B cell (primary cell): ENCODE data around the gene XXYLT1. TPM values are rescaled to one million over a fixed set of nuclear protein-coding genes. Genes with fewer than 3 reads are reported as not detected.
A peak's percentile ranks its signal among the peaks of the same experiment; 100 is the strongest.

Source experiments
- ATAC-seq: fragments of 200-7000 bp; cut with Tn5 transposase; one replicate; pipeline ENCODE4 v1.10.0; 2021; ENCODE audit warnings: low read depth, mild to moderate bottlenecking, moderate number of reproducible peaks, moderate library complexity
- CTCF ChIA-PET: fragments of 350-600 bp; sonication (Branson Sonifier 250); formaldehyde crosslinking; loops from one replicate; lab custom pipeline; 2021; ENCODE audit warnings: antibody characterized with exemption, inconsistent platforms; lab: Charles Lee
- POLR2A ChIA-PET: fragments of 350-600 bp; sonication (Branson Sonifier 250); formaldehyde crosslinking; loops from one replicate; lab custom pipeline; 2021; ENCODE audit warnings: antibody characterized with exemption; lab: Charles Lee
- DNase-seq: peaks from one replicate; pipeline ENCODE4 v3.0.0; 2013
- H2AFZ ChIP-seq: 2 replicates; pipeline ENCODE4 v1.6.1; 2012; ENCODE audit warnings: mild to moderate bottlenecking, low read depth, low read length; ENCODE audit not compliant: insufficient read depth, poor library complexity, severe bottlenecking
- H3K27ac ChIP-seq, 2 donors: 1 replicate in 1 of 2; 2 replicates in 1 of 2; pipeline ENCODE4 v1.5.1; 2012 to 2013; ENCODE audit warnings: low read length in 2 of 2, mild to moderate bottlenecking in 2 of 2, moderate library complexity in 1 of 2
- H3K27me3 ChIP-seq, 4 experiments: fragments of 200-600 bp in 1 of 4; sonication (generic) in 1 of 4; replicated peaks in 1 of 4; 1 replicate in 2 of 4; 2 replicates in 2 of 4; pipeline versions ENCODE4 v1.6.1 to v1.7.0; 2013 to 2016; ENCODE audit warnings: low read length in 3 of 4, mild to moderate bottlenecking in 2 of 4, mixed read lengths in 1 of 4, moderate library complexity in 1 of 4; ENCODE audit not compliant: insufficient read depth in 4 of 4, control insufficient read depth in 3 of 4; ENCODE audit errors: control extremely low read depth in 1 of 4
- H3K36me3 ChIP-seq, 2 experiments: replicated peaks in 1 of 2; 1 replicate in 1 of 2; 2 replicates in 1 of 2; pipeline versions ENCODE4 v1.6.1 to v1.7.1; 2013; ENCODE audit warnings: low read length in 1 of 2; ENCODE audit not compliant: insufficient read depth in 2 of 2, control insufficient read depth in 1 of 2; ENCODE audit errors: control extremely low read depth in 1 of 2, extremely low read depth in 1 of 2
- H3K4me1 ChIP-seq, 2 donors: fragments of 200-600 bp in 1 of 2; sonication (generic) in 1 of 2; 1 replicate in 1 of 2; 2 replicates in 1 of 2; pipeline versions ENCODE4 v1.5.1 to v1.6.1; 2013 to 2017; ENCODE audit warnings: low read length in 2 of 2; ENCODE audit not compliant: control insufficient read depth in 2 of 2, insufficient read depth in 2 of 2
- H3K4me2 ChIP-seq: replicated peaks from 2 replicates; pipeline ENCODE3; 2012; ENCODE audit warnings: mild to moderate bottlenecking, low read depth, low read length; ENCODE audit not compliant: poor library complexity, severe bottlenecking
- H3K4me3 ChIP-seq, 5 experiments: fragments of 200-600 bp in 1 of 5; sonication (generic) in 1 of 5; 1 replicate in 3 of 5; 2 replicates in 2 of 5; pipeline versions ENCODE4 v1.5.1 to v1.7.0; 2011 to 2016; ENCODE audit warnings: low read length in 4 of 5, mild to moderate bottlenecking in 4 of 5, low read depth in 2 of 5, control low read depth in 1 of 5, moderate library complexity in 1 of 5; ENCODE audit not compliant: insufficient read depth in 1 of 5; ENCODE audit errors: control extremely low read depth in 1 of 5, extremely low read depth in 1 of 5
- H3K79me2 ChIP-seq: fragments of 200-600 bp; sonication (generic); one replicate; pipeline ENCODE4 v1.6.0; 2016; ENCODE audit warnings: low read length; ENCODE audit not compliant: control insufficient read depth, insufficient read depth
- H3K9ac ChIP-seq: fragments of 200-600 bp; sonication (generic); 2 replicates; pipeline ENCODE4 v1.6.1; 2017; ENCODE audit warnings: mild to moderate bottlenecking, low read length, moderate library complexity
- H3K9me3 ChIP-seq, 3 donors: one replicate each; pipeline versions ENCODE4 v1.6.1 to v1.7.1; 2013; ENCODE audit warnings: low read length in 2 of 3; ENCODE audit not compliant: control insufficient read depth in 2 of 3, insufficient read depth in 1 of 3; ENCODE audit errors: control extremely low read depth in 1 of 3
- H4K20me1 ChIP-seq: 2 replicates; pipeline ENCODE4 v1.6.0; 2012; ENCODE audit warnings: mild to moderate bottlenecking, low read length; ENCODE audit not compliant: insufficient read depth, control insufficient read depth, poor library complexity, severe bottlenecking
- H3K27ac Mint-ChIP-seq: one replicate; pipeline ENCODE4 v1.8.0; 2021; ENCODE audit warnings: mixed read lengths
- H3K27me3 Mint-ChIP-seq: one replicate; pipeline ENCODE4 v1.8.0; 2021; ENCODE audit warnings: mixed read lengths
- H3K4me1 Mint-ChIP-seq: one replicate; pipeline ENCODE4 v1.8.0; 2021; ENCODE audit warnings: mixed read lengths
- H3K4me3 Mint-ChIP-seq: one replicate; pipeline ENCODE4 v1.8.0; 2021; ENCODE audit warnings: mixed read lengths
- H3K9me3 Mint-ChIP-seq: one replicate; pipeline ENCODE4 v1.8.0; 2022; ENCODE audit warnings: mixed read lengths; ENCODE audit not compliant: insufficient read depth
- EZH2 ChIP-seq: IDR thresholded peaks from 2 replicates; pipeline ENCODE4 v1.6.1; 2012; ENCODE audit warnings: borderline replicate concordance, low read depth, mild to moderate bottlenecking, moderate library complexity, low read length; ENCODE audit not compliant: insufficient read depth, poor library complexity, severe bottlenecking
- WGBS: methylation state at CpG from one replicate; pipeline ENCODE4 v1.1.5; 2013; ENCODE audit warnings: missing lambda C conversion rate; ENCODE audit not compliant: insufficient coverage; 5-methylcytosine and 5-hydroxymethylcytosine counted together
- intact Hi-C: fragments of 100-400 bp; cut with micrococcal nuclease; formaldehyde crosslinking; loops from one replicate; pipeline ENCODE4 v1.10.0; 2022
- polyA plus RNA-seq: library from polyadenylated mRNA; depleted of rRNA; stranded (reverse); fragments of >200 nt; gene quantifications from 2 replicates; pipeline ENCODE4 v1.2.3, GENCODE V29; 2012
- total RNA-seq, 2 donors: library from RNA; stranded (reverse); fragments of 120-200 nt in 1 of 2; gene quantifications; 1 replicate in 1 of 2; 2 replicates in 1 of 2; pipeline versions ENCODE4 v1.2.3 to v1.2.4, GENCODE V29; 2013 to 2022
- TF ChIP-seq, protein P1 (sequence below): fragments of 200-600 bp; IDR thresholded peaks from one replicate; pipeline ENCODE4 v1.8.0; 2022; ENCODE audit warnings: antibody characterized with exemption, mild to moderate bottlenecking

The XXYLT1 gene
- total and polyA plus RNA-seq, 2 donors (not counting 1 experiment from before 2014, with no cell fraction given): 2.6 to 11.2 TPM

DNA sequence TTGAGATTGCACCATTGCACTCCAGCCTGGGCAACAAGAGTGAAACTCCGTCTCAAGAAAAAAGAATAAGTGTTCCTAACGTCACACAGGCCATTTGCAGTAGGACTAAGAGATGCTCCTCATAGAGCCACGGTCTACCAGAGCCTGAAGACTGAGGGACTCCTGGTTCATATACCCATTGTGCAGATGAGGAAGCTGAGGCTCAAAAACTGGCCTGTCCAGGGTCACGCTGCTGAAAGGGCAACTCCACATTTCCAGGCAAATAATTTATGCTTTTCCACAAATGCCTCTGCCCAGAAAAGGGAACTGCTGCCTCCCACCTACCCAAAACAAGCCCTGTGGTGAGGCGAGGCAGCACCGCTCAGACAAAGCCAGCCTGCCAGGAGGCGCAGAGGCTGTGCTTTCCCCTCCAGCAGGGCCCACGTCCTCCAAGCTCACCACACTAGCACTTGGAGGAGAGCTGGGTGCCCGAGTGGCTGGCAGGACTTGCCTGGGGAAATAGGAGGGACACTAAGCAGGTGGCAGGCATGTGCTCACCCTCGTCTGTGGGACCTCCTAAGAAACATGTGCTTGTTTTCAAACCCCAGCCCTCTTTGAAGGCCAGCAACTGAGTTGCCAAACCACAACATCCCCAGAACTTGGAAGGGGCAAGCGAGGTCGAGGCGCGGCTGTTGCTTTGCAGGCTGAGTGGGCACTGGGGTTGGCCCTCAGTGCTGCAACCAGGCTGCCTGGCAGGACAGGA, 195.6 kb downstream of the XXYLT1 start:
- H3K27ac ChIP-seq: no peak overlapping the region
- H2AFZ ChIP-seq: no peak overlapping the region
- WGBS: 48% methylated on average over 9 of the region's 14 CpGs
- H3K9ac ChIP-seq: no peak overlapping the region
- TF ChIP-seq EZH2: no peak
- TF ChIP-seq, protein P1, sequence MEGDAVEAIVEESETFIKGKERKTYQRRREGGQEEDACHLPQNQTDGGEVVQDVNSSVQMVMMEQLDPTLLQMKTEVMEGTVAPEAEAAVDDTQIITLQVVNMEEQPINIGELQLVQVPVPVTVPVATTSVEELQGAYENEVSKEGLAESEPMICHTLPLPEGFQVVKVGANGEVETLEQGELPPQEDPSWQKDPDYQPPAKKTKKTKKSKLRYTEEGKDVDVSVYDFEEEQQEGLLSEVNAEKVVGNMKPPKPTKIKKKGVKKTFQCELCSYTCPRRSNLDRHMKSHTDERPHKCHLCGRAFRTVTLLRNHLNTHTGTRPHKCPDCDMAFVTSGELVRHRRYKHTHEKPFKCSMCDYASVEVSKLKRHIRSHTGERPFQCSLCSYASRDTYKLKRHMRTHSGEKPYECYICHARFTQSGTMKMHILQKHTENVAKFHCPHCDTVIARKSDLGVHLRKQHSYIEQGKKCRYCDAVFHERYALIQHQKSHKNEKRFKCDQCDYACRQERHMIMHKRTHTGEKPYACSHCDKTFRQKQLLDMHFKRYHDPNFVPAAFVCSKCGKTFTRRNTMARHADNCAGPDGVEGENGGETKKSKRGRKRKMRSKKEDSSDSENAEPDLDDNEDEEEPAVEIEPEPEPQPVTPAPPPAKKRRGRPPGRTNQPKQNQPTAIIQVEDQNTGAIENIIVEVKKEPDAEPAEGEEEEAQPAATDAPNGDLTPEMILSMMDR: no peak
- H3K36me3 ChIP-seq: no peaks in the 10 kb centered on the region
- ChIA-PET POLR2A (no interaction called here), CTCF (interaction anchor here (0.6 kb wide), 1 partner anchor 341 kb away, joined by 4 read pairs; no protein-coding TSS in a partner anchor)
- peak overlapping the region; percentile 17 for H3K4me2 ChIP-seq
- no peak overlapping the region for H3K27ac Mint-ChIP-seq
- H3K79me2 ChIP-seq: no peaks in the 10 kb centered on the region
- no peak overlapping the region for H3K4me3 ChIP-seq
- no peak overlapping the region for H3K4me3 Mint-ChIP-seq
- peaks cover 26 to 43% of the 10 kb centered on the region in 2 donors for H3K4me1 ChIP-seq
- intact Hi-C loops: no loop called here
- no peaks in the 10 kb centered on the region for H4K20me1 ChIP-seq
- no peaks in the 10 kb centered on the region for H3K27me3 ChIP-seq
- H3K9me3 ChIP-seq: no peaks in the 10 kb centered on the region
- no peaks in the 10 kb centered on the region for H3K27me3 Mint-ChIP-seq
- peaks cover 28% of the 10 kb centered on the region for H3K4me1 Mint-ChIP-seq
- ATAC-seq (no peak), DNase-seq (no peak)
- no peaks in the 10 kb centered on the region for H3K9me3 Mint-ChIP-seq
